Activated naive CD4-positive, alpha-beta T cell treated with anti-CD3 and anti-CD28 coated beads, Interleukin-2, amount 10 ng/mL, durations not matched to agents 7 days and 5 days (primary cell): ENCODE results near the gene DCLK2.
"Not testable (repeated sequence)": the region's sequence is repeated elsewhere in the genome, so short reads cannot be mapped to it uniquely, and the experiment has no call there.

Experiments
- CTCF ChIA-PET: fragments of 350-600 bp; sonication (Branson Sonifier 250); formaldehyde crosslinking; loops from one replicate; lab custom pipeline; 2021; ENCODE audit warnings: antibody characterized with exemption; lab: Charles Lee
- DNase-seq: peaks from one replicate; pipeline ENCODE4 v3.0.0-alpha.2; 2020
- H3K27ac Mint-ChIP-seq: one replicate; pipeline ENCODE4 v1.8.0; 2021; ENCODE audit warnings: mild to moderate bottlenecking, moderate library complexity, mixed read lengths
- H3K27me3 Mint-ChIP-seq: one replicate; pipeline ENCODE4 v1.8.0; 2021; ENCODE audit warnings: mild to moderate bottlenecking, mixed read lengths
- H3K36me3 Mint-ChIP-seq: one replicate; pipeline ENCODE4 v1.8.0; 2021; ENCODE audit warnings: mixed read lengths
- H3K4me1 Mint-ChIP-seq: one replicate; pipeline ENCODE4 v1.8.0; 2021; ENCODE audit warnings: mixed read lengths
- H3K4me3 Mint-ChIP-seq: one replicate; pipeline ENCODE4 v1.8.0; 2021; ENCODE audit warnings: mild to moderate bottlenecking, moderate library complexity, mixed read lengths
- H3K9me3 Mint-ChIP-seq: one replicate; pipeline ENCODE4 v1.8.0; 2021; ENCODE audit warnings: mixed read lengths

The DCLK2 gene

GRCh38 chr4:150140774-150141400 lies 62.6 kb downstream of the DCLK2 start:
- DNase-seq: no peak
- Mint-ChIP-seq H3K27ac (no peak overlapping the region), H3K36me3 (no peaks in the 10 kb centered on the region), H3K9me3 (no peaks in the 10 kb centered on the region), H3K4me1 (no peaks in the 10 kb centered on the region), H3K4me3 (no peak overlapping the region), H3K27me3 (no peaks in the 10 kb centered on the region)
- CTCF ChIA-PET: no interaction called here

- no peaks in the 10 kb centered on the region for H3K9me3 Mint-ChIP-seq
- CTCF ChIA-PET: no interaction called here
- H3K27me3 Mint-ChIP-seq: no peaks in the 10 kb centered on the region
- H3K36me3 Mint-ChIP-seq: no peaks in the 10 kb centered on the region
- no peak overlapping the region for H3K4me3 Mint-ChIP-seq
- H3K4me1 Mint-ChIP-seq: no peaks in the 10 kb centered on the region
- H3K27ac Mint-ChIP-seq: no peak overlapping the region
- no peak for DNase-seq
These were observed 63.5 kb downstream of the DCLK2 start for GRCh38 chr4:150141756-150142155.

GRCh38 chr4:150142831-150143230 lies 64.6 kb downstream of the DCLK2 start:
- Mint-ChIP-seq H3K4me3 (no peak overlapping the region), H3K4me1 (no peaks in the 10 kb centered on the region), H3K9me3 (no peaks in the 10 kb centered on the region), H3K36me3 (no peaks in the 10 kb centered on the region), H3K27me3 (no peaks in the 10 kb centered on the region), H3K27ac (no peak overlapping the region)
- DNase-seq: no peak
- CTCF ChIA-PET: no interaction called here

GRCh38 chr4:150145090-150145945 lies 67.1 kb downstream of the DCLK2 start:
- DNase-seq: no peak
- CTCF ChIA-PET: interaction anchor here (0.8 kb wide), 1 partner anchor 13 kb away, joined by 3 read pairs; no protein-coding TSS in a partner anchor
- H3K9me3 Mint-ChIP-seq: no peaks in the 10 kb centered on the region
- peaks cover 4% of the 10 kb centered on the region for H3K27me3 Mint-ChIP-seq
- no peak overlapping the region for H3K27ac Mint-ChIP-seq
- H3K4me1 Mint-ChIP-seq: no peaks in the 10 kb centered on the region
- no peaks in the 10 kb centered on the region for H3K36me3 Mint-ChIP-seq
- H3K4me3 Mint-ChIP-seq: no peak overlapping the region

GRCh38 chr4:150145946-150146340 lies 67.7 kb downstream of the DCLK2 start:
- CTCF ChIA-PET: no interaction called here

GRCh38 chr4:150149381-150149780 lies 71.1 kb downstream of the DCLK2 start:
- no peak overlapping the region for H3K27ac Mint-ChIP-seq
- CTCF ChIA-PET: no interaction called here
- no peaks in the 10 kb centered on the region for H3K4me1 Mint-ChIP-seq
- no peak for DNase-seq
- no peaks in the 10 kb centered on the region for H3K9me3 Mint-ChIP-seq
- H3K36me3 Mint-ChIP-seq: no peaks in the 10 kb centered on the region
- peaks cover 4% of the 10 kb centered on the region for H3K27me3 Mint-ChIP-seq
- H3K4me3 Mint-ChIP-seq: no peak overlapping the region

More at GRCh38 chr4:150145946-150146340, 67.7 kb downstream of the DCLK2 start:
- Mint-ChIP-seq H3K9me3 (no peaks in the 10 kb centered on the region), H3K27ac (no peak overlapping the region), H3K36me3 (no peaks in the 10 kb centered on the region), H3K27me3 (peaks cover 4% of the 10 kb centered on the region), H3K4me3 (no peak overlapping the region), H3K4me1 (no peaks in the 10 kb centered on the region)
- no peak for DNase-seq

GRCh38 chr4:150150629-150151062 lies 72.4 kb downstream of the DCLK2 start:
- no peaks in the 10 kb centered on the region for H3K36me3 Mint-ChIP-seq
- peaks cover 4% of the 10 kb centered on the region for H3K27me3 Mint-ChIP-seq
- CTCF ChIA-PET: no interaction called here
- no peaks in the 10 kb centered on the region for H3K9me3 Mint-ChIP-seq
- no peak for DNase-seq
- H3K4me1 Mint-ChIP-seq: no peaks in the 10 kb centered on the region
- H3K4me3 Mint-ChIP-seq: no peak overlapping the region
- H3K27ac Mint-ChIP-seq: no peak overlapping the region

GRCh38 chr4:150152766-150153165 lies 74.5 kb downstream of the DCLK2 start:
- no peaks in the 10 kb centered on the region for H3K36me3 Mint-ChIP-seq
- DNase-seq: no peak
- CTCF ChIA-PET: no interaction called here
- no peak overlapping the region for H3K4me3 Mint-ChIP-seq
- no peaks in the 10 kb centered on the region for H3K9me3 Mint-ChIP-seq
- H3K27ac Mint-ChIP-seq: no peak overlapping the region
- no peaks in the 10 kb centered on the region for H3K4me1 Mint-ChIP-seq
- peaks cover 4% of the 10 kb centered on the region for H3K27me3 Mint-ChIP-seq

GRCh38 chr4:150155391-150155790 lies 77.1 kb downstream of the DCLK2 start:
- DNase-seq: no peak
- Mint-ChIP-seq H3K4me3 (no peak overlapping the region), H3K9me3 (no peaks in the 10 kb centered on the region), H3K36me3 (no peaks in the 10 kb centered on the region), H3K4me1 (no peaks in the 10 kb centered on the region), H3K27me3 (no peaks in the 10 kb centered on the region), H3K27ac (no peak overlapping the region)
- CTCF ChIA-PET: no interaction called here

- Mint-ChIP-seq H3K4me1 (no peaks in the 10 kb centered on the region), H3K9me3 (no peaks in the 10 kb centered on the region), H3K27me3 (no peaks in the 10 kb centered on the region), H3K27ac (no peak overlapping the region), H3K4me3 (no peak overlapping the region), H3K36me3 (no peaks in the 10 kb centered on the region)
- no peak for DNase-seq
- CTCF ChIA-PET: no interaction called here
These were observed 78.3 kb downstream of the DCLK2 start for GRCh38 chr4:150156543-150156942.

- no peaks in the 10 kb centered on the region for H3K36me3 Mint-ChIP-seq
- no peaks in the 10 kb centered on the region for H3K4me1 Mint-ChIP-seq
- H3K4me3 Mint-ChIP-seq: no peak overlapping the region
- no peaks in the 10 kb centered on the region for H3K27me3 Mint-ChIP-seq
- no peak overlapping the region for H3K27ac Mint-ChIP-seq
- DNase-seq: no peak
- H3K9me3 Mint-ChIP-seq: no peaks in the 10 kb centered on the region
- CTCF ChIA-PET: interaction anchor here (0.7 kb wide), 1 partner anchor 1779 kb away, joined by 3 read pairs; no protein-coding TSS in a partner anchor
These were observed 79.8 kb downstream of the DCLK2 start for GRCh38 chr4:150158041-150158440.

- Mint-ChIP-seq H3K27ac (no peak overlapping the region), H3K36me3 (no peaks in the 10 kb centered on the region), H3K4me3 (no peak overlapping the region), H3K4me1 (no peaks in the 10 kb centered on the region), H3K27me3 (no peaks in the 10 kb centered on the region), H3K9me3 (no peaks in the 10 kb centered on the region)
- CTCF ChIA-PET: no interaction called here
- no peak for DNase-seq
These were observed 82.2 kb downstream of the DCLK2 start for GRCh38 chr4:150160473-150160872.

- no peaks in the 10 kb centered on the region for H3K36me3 Mint-ChIP-seq
- H3K4me1 Mint-ChIP-seq: no peaks in the 10 kb centered on the region
- H3K9me3 Mint-ChIP-seq: no peaks in the 10 kb centered on the region
- CTCF ChIA-PET: no interaction called here
- no peak overlapping the region for H3K4me3 Mint-ChIP-seq
- DNase-seq: no peak
- no peaks in the 10 kb centered on the region for H3K27me3 Mint-ChIP-seq
- H3K27ac Mint-ChIP-seq: no peak overlapping the region
These were observed 82.9 kb downstream of the DCLK2 start for GRCh38 chr4:150161109-150161508.

- H3K4me1 Mint-ChIP-seq, DNase-seq, H3K9me3 Mint-ChIP-seq, H3K36me3 Mint-ChIP-seq, H3K27ac Mint-ChIP-seq, H3K4me3 Mint-ChIP-seq, CTCF ChIA-PET, H3K27me3 Mint-ChIP-seq: not testable (repeated sequence)
These were observed 83.8 kb downstream of the DCLK2 start for GRCh38 chr4:150162020-150162419.

- H3K27ac Mint-ChIP-seq: no peak overlapping the region
- DNase-seq: no peak
- H3K4me3 Mint-ChIP-seq: no peak overlapping the region
- H3K4me1 Mint-ChIP-seq: no peaks in the 10 kb centered on the region
- CTCF ChIA-PET: no interaction called here
- H3K9me3 Mint-ChIP-seq: no peaks in the 10 kb centered on the region
- no peaks in the 10 kb centered on the region for H3K27me3 Mint-ChIP-seq
- H3K36me3 Mint-ChIP-seq: no peaks in the 10 kb centered on the region
These were observed 85.8 kb downstream of the DCLK2 start for GRCh38 chr4:150164055-150164454.
